ENCODE measurements around the gene SLC8B1.

GRCh38 chr12:113257564-113257963 is 77.3 kb downstream of the SLC8B1 start:
- TF ChIP-seq CTCF (IDR thresholded peaks at IDR 0.05) = no peak
- TF ChIP-seq EP300 (IDR thresholded peaks at IDR 0.05) = no peak
